Ovary (tissue), 9 donors: ENCODE measurements around the gene SLC16A10. TPM values are rescaled to one million over a fixed set of nuclear protein-coding genes. Genes with fewer than 3 reads are reported as not detected.

Experiments used
- DNase-seq, 5 donors: peaks; one replicate each; pipeline ENCODE4 v3.0.0-alpha.2; 2019 to 2020
- H3K27ac ChIP-seq, 2 donors: fragments of 200-600 bp; one replicate each; pipeline versions ENCODE4 v1.5.1 to v1.8.0; 2019 to 2022
- H3K27me3 ChIP-seq: fragments of 200-600 bp; one replicate; pipeline ENCODE4 v1.8.0; 2022
- H3K36me3 ChIP-seq: fragments of 200-600 bp; sonication (generic); one replicate; pipeline ENCODE4 v1.5.1; 2019
- H3K4me1 ChIP-seq: one replicate; pipeline ENCODE4 v1.8.1; 2013; ENCODE audit warnings: mild to moderate bottlenecking, moderate library complexity; ENCODE audit not compliant: insufficient read depth
- H3K4me3 ChIP-seq: fragments of 200-600 bp; sonication (generic); one replicate; pipeline ENCODE4 v1.5.1; 2017
- H3K9me3 ChIP-seq, 2 donors: fragments of 200-600 bp in 1 of 2; sonication (generic) in 1 of 2; one replicate each; pipeline versions ENCODE4 v1.5.1 to v1.8.1; 2013 to 2019; ENCODE audit warnings: mild to moderate bottlenecking in 1 of 2, moderate library complexity in 1 of 2
- EP300 ChIP-seq: sonication (generic); formaldehyde crosslinking; IDR thresholded peaks from one replicate; pipeline ENCODE4 v1.6.1; 2017; ENCODE audit warnings: antibody characterized with exemption
- POLR2A ChIP-seq: fragments of 450-650 bp; IDR thresholded peaks from one replicate; pipeline ENCODE4 v1.6.1; 2017; ENCODE audit warnings: antibody characterized with exemption, mild to moderate bottlenecking, moderate library complexity
- WGBS, 3 donors: extraction: QIAGEN DNeasy Blood & Tissue Kit in 1 of 3; methylation state at CpG; one replicate each; pipeline versions ENCODE4 v1.1.5 to v1.1.7; 2013 to 2017; 5-methylcytosine and 5-hydroxymethylcytosine counted together
- intact Hi-C, 4 donors: fragments of 100-400 bp; cut with DNase I; formaldehyde crosslinking; loops; one replicate each; pipeline versions ENCODE4 v1.11.0 to v1.15.1; 2022 to 2023
- polyA plus RNA-seq, 2 donors: library from polyadenylated mRNA; stranded (reverse); fragments of 200-250 nt in 1 of 2; fragments of 350-450 nt in 1 of 2; fragmentation: Illumina TruSeq in 1 of 2; extraction: RNeasy Lipid Tissue Mini Kit (QIAGEN cat#74804) in 1 of 2; gene quantifications; one replicate each; pipeline ENCODE4 v1.2.3, GENCODE V29; 2013 to 2014
- total RNA-seq, 7 donors: library from RNA; depleted of rRNA in 2 of 7; stranded (reverse); fragments of >200 nt in 2 of 7; fragmentation: NEBNext Ultra II Directional in 3 of 7; extraction: Animal tissue kit (Norgen Biotek cat#: 25700) in 3 of 7; gene quantifications; one replicate each; pipeline versions ENCODE4 v1.1.0 to v1.2.4, GENCODE V29; 2016 to 2023
- TF ChIP-seq, protein P1 (sequence below), 3 donors: fragments of 450-650 bp in 2 of 3; fragments of 200-600 bp in 1 of 3; IDR thresholded peaks; one replicate each; pipeline versions ENCODE4 v1.5.1 to v1.8.0; 2016 to 2022; ENCODE audit warnings: antibody characterized with exemption in 3 of 3, mild to moderate bottlenecking in 1 of 3
- donor health status: DM: no; HTN: no; CAD: no; lungs with moderate emphysema.
- donor health status: DM: no; HTN: no; CAD: no.
- donor health status: Bipolar disorder and iron deficiency.
- donor health status: DM: yes; HTN: yes; CAD: no.
- donor health status: DM: no; HTN: no; CAD: no.
- donor health status: DM: yes; HTN: yes; CAD: no.

Gene SLC16A10
- total and polyA plus RNA-seq, 9 donors = 0.80 to 10.8 (median 4.0) TPM

DNA sequence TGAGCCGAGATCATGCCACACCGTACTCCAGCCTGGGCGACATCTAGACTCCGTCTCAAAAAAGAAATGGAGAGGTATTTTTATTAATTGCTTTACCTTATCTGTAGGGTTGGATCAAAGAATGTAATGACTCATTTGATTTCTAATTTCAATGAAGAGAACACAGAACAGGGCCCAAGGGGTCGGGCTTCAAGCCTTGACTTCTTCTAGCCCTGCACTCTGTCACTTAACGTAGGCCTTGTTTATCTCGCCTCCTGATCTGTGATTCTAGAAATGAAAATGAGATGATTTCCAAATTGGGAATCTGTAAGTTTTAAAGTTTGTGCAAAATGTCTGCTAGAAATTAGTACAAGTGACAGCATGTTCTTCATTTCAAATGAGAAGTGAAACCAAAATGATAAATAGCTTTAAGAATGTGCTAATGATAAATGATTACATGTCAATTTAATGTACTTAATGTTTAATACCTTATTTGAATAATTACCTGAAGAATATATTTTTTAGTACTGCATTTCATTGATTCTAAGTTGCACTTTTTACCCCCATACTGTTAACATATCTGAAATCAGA is 180.5 kb downstream of the SLC16A10 start:
- H3K9me3 ChIP-seq = no peaks in the 10 kb centered on the region
- H3K27ac ChIP-seq = no peak overlapping the region
- WGBS, 3 donors = 94 to 97% (median 97%) methylated on average over 7 of the region's 7 CpGs
- no peaks in the 10 kb centered on the region for H3K27me3 ChIP-seq
- no peak overlapping the region for H3K4me3 ChIP-seq
- no peak for DNase-seq
- intact Hi-C loops = no loop called here
- TF ChIP-seq POLR2A (no peak), EP300 (no peak)
- TF ChIP-seq, protein P1, sequence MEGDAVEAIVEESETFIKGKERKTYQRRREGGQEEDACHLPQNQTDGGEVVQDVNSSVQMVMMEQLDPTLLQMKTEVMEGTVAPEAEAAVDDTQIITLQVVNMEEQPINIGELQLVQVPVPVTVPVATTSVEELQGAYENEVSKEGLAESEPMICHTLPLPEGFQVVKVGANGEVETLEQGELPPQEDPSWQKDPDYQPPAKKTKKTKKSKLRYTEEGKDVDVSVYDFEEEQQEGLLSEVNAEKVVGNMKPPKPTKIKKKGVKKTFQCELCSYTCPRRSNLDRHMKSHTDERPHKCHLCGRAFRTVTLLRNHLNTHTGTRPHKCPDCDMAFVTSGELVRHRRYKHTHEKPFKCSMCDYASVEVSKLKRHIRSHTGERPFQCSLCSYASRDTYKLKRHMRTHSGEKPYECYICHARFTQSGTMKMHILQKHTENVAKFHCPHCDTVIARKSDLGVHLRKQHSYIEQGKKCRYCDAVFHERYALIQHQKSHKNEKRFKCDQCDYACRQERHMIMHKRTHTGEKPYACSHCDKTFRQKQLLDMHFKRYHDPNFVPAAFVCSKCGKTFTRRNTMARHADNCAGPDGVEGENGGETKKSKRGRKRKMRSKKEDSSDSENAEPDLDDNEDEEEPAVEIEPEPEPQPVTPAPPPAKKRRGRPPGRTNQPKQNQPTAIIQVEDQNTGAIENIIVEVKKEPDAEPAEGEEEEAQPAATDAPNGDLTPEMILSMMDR (IDR thresholded peaks at IDR 0.05) = no peak
- H3K36me3 ChIP-seq = no peaks in the 10 kb centered on the region
- no peaks in the 10 kb centered on the region for H3K4me1 ChIP-seq

DNA sequence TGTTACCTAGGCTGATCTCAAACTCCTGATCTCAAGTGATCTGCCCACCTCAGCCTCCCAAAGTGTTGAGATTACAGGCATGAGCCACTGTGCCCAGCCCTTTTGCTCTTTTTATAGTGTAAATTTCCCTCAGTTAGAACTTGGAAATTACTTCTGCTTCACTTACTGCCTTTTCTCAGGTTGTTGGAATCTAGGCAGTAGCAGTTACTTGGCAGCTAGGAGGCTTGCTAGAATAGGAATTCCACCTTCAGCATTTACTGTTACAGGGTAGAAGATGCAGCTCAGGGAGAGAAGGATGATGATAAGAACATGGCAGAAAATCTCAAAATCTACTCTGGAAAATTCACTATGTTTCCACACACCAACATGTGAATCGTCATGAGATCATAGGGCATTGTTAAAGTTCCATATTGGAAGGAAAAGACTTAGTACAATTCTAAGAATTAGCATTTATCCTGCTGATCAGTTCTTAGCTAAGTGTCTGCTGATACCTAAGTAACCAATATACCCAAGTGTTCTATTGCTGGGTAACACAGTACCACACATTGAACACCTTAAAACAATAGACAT is 182.2 kb downstream of the SLC16A10 start:
- Histone ChIP-seq H3K36me3 (no peaks in the 10 kb centered on the region), H3K4me3 (no peak overlapping the region), H3K4me1 (no peaks in the 10 kb centered on the region), H3K27me3 (no peaks in the 10 kb centered on the region), H3K9me3 (peaks cover 0 to 4% of the 10 kb centered on the region in 2 donors), H3K27ac (no peak overlapping the region)
- TF ChIP-seq EP300 = no peak
- TF ChIP-seq, protein P1 (IDR thresholded peaks at IDR 0.05) = no peak
- no peak for TF ChIP-seq POLR2A
- WGBS, 3 donors = 95 to 99% (median 97%) methylated on average over 1 of the region's 1 CpG
- DNase-seq = no peak
- intact Hi-C loops = no loop called here

DNA sequence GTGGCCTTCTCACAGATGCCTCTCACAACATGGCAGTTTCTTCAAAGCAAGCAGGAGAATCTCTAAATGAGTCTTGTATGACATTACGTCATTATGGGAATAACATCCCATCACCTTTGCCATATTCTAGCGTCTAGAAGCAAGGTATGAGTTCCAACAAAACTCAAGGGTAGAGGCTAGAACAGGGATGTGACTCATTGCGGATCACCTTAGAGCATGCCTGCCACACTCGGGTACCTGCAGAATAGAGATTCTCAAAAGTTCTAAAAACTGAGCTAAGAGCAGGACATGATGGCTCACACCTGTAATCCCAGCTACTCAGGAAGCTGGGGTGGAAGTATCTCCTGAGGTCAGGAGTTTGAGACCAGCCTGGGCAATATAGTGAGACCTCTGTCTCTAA is 182.8 kb downstream of the SLC16A10 start:
- Histone ChIP-seq H3K27ac (no peak overlapping the region), H3K4me1 (no peaks in the 10 kb centered on the region), H3K4me3 (no peak overlapping the region), H3K9me3 (peaks cover 0 to 4% of the 10 kb centered on the region in 2 donors), H3K36me3 (no peaks in the 10 kb centered on the region), H3K27me3 (no peaks in the 10 kb centered on the region)
- WGBS, 3 donors = 97 to 99% (median 97%) methylated on average over 4 of the region's 4 CpGs
- intact Hi-C loops = no loop called here
- DNase-seq = no peak
- TF ChIP-seq POLR2A (no peak), EP300 (no peak)
- TF ChIP-seq, protein P1 (IDR thresholded peaks at IDR 0.05) = no peak

DNA sequence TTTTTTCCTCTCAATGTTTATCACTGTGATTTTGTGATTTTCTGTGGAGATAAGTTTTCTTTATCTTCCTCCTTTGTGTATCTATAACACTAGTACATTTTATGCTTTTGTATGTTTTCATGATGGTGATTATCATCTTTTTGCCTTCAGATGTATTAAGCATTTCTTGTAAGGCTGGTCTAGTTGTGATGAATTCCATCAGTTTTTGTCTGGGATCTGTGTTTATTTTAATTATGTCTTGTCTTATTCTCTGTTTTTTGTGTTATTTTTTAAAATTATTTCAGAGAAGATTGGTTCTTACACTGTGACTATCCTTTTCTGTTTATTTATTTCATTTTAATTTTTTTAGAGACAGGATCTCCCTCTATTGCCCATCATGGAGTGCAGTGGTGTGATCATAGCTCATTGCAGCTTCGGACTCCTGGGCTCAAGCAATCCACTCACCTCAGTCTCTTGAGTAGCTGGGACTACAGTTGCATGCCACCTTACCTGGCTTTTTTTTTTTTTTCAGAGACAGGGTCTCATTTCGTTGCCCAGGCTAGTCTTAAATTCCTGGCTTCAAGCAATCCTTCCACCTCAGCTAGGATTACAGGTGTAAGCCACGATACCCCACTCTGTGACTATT is 187.4 kb downstream of the SLC16A10 start:
- no peak for DNase-seq
- Histone ChIP-seq H3K9me3 (peaks cover 0 to 4% of the 10 kb centered on the region in 2 donors), H3K36me3 (no peaks in the 10 kb centered on the region), H3K4me1 (no peaks in the 10 kb centered on the region), H3K27ac (no peak overlapping the region), H3K27me3 (no peaks in the 10 kb centered on the region), H3K4me3 (no peak overlapping the region)
- TF ChIP-seq POLR2A (no peak), EP300 (no peak)
- TF ChIP-seq, protein P1 (IDR thresholded peaks at IDR 0.05) = no peak
- intact Hi-C loops = no loop called here
- 97 to 98% (median 98%) methylated on average over 3 of the region's 3 CpGs for WGBS, 3 donors
